ENCODE results near the gene NOP10. TPM values are rescaled to one million over a fixed set of nuclear protein-coding genes. Genes with fewer than 3 reads are reported as not detected.
"Not testable (repeated sequence)": the region's sequence is repeated elsewhere in the genome, so short reads cannot be mapped to it uniquely, and the experiment has no call there.

Gene NOP10
- total RNA-seq, 2 donors from 2014 or later: 193 to 207 TPM

DNA sequence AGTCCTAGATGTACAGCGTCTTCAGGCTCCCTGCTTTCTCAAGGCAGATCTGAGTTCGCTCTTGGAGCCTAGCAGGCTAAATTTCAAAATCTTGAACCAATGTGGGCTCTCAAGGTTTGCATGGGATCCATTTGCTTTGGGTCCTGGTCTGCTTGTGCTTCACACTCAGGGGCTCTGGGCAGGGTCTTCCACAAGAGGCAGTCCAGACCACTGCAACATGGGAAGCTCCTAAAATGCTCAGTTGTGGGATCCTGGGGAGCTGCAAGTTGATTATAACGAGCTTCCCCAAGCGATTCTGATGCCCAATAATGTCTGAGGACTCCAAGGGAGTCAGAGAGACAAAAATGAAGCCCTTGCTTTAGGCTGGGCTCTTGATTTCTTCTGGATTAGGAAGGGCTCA is 6.8 kb upstream of the NOP10 start:
- H3K4me3 ChIP-seq (ENCODE audit: low read length): no peak overlapping the region
- no peak for DNase-seq
- no peaks in the 10 kb centered on the region for H3K36me3 ChIP-seq (ENCODE audit: control insufficient read depth, insufficient read depth, low read length)
- no peaks in the 10 kb centered on the region for H3K9me3 ChIP-seq (ENCODE audit: control insufficient read depth, low read length)
- H3K36me3 Mint-ChIP-seq (ENCODE audit: low read depth): peaks cover 3% of the 10 kb centered on the region
- H3K27me3 Mint-ChIP-seq (ENCODE audit: insufficient read depth): peaks cover 4% of the 10 kb centered on the region
- no peaks in the 10 kb centered on the region for H3K27me3 ChIP-seq (ENCODE audit: control insufficient read depth, insufficient read depth, low read length, poor library complexity, severe bottlenecking)
- no peaks in the 10 kb centered on the region for H3K9me3 Mint-ChIP-seq
- TF ChIP-seq, protein P1, sequence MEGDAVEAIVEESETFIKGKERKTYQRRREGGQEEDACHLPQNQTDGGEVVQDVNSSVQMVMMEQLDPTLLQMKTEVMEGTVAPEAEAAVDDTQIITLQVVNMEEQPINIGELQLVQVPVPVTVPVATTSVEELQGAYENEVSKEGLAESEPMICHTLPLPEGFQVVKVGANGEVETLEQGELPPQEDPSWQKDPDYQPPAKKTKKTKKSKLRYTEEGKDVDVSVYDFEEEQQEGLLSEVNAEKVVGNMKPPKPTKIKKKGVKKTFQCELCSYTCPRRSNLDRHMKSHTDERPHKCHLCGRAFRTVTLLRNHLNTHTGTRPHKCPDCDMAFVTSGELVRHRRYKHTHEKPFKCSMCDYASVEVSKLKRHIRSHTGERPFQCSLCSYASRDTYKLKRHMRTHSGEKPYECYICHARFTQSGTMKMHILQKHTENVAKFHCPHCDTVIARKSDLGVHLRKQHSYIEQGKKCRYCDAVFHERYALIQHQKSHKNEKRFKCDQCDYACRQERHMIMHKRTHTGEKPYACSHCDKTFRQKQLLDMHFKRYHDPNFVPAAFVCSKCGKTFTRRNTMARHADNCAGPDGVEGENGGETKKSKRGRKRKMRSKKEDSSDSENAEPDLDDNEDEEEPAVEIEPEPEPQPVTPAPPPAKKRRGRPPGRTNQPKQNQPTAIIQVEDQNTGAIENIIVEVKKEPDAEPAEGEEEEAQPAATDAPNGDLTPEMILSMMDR (conservative IDR thresholded peaks at IDR 0.05): no peak
- H3K4me1 ChIP-seq (ENCODE audit: control insufficient read depth, insufficient read depth, low read length): peaks cover 9% of the 10 kb centered on the region
- no peak overlapping the region for H3K9ac ChIP-seq (ENCODE audit: extremely low read depth, low read length, poor library complexity, severe bottlenecking)
- WGBS, 2 experiments (ENCODE audit: insufficient coverage in 1 of 2, insufficient read length in 1 of 2): 89 to 96% methylated on average over 4 of the region's 4 CpGs
- H3K4me3 Mint-ChIP-seq: no peak overlapping the region
- no peak overlapping the region for H3K27ac ChIP-seq (ENCODE audit: low read depth, low read length)
- H3K4me1 Mint-ChIP-seq: peaks cover 27% of the 10 kb centered on the region
- no peak overlapping the region for H3K27ac Mint-ChIP-seq

DNA sequence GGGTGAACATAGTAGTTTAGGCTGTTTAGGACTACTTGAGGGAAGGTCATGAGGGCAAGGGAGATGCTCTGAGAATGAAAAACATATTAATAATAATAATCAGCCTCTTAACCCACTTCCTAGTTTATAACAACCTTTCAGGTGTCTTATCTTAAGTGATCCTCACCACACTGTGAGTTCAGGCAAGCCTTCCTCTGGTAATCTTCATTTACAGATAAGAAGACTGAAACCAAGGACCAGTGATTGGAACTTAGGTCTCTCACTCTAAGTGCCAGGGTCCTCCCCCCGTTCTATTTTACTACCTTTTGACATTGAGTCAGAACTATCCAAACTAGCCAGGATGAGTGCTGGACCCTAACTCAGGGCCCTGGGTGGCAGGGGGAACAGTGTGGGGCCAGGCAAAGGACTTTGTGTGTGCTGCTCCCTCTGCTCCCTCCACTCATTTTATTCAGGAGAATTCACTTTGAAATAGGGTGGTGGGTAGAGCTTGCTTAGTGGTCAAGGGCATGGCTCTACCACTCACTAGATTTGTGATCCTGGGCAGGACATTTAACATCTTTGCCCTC is 5.9 kb upstream of the NOP10 start:
- H3K27me3 Mint-ChIP-seq (ENCODE audit: insufficient read depth): peaks cover 4% of the 10 kb centered on the region
- DNase-seq: no peak
- 73 to 83% methylated on average over 1 of the region's 1 CpG for WGBS, 2 experiments (ENCODE audit: insufficient coverage in 1 of 2, insufficient read length in 1 of 2)
- H3K9me3 Mint-ChIP-seq: no peaks in the 10 kb centered on the region
- Histone ChIP-seq H3K9ac (ENCODE audit: extremely low read depth, low read length, poor library complexity, severe bottlenecking) (no peak overlapping the region), H3K36me3 (ENCODE audit: control insufficient read depth, insufficient read depth, low read length) (no peaks in the 10 kb centered on the region), H3K27ac (ENCODE audit: low read depth, low read length) (no peak overlapping the region), H3K4me3 (ENCODE audit: low read length) (no peak overlapping the region), H3K9me3 (ENCODE audit: control insufficient read depth, low read length) (no peaks in the 10 kb centered on the region), H3K4me1 (ENCODE audit: control insufficient read depth, insufficient read depth, low read length) (peaks cover 9% of the 10 kb centered on the region), H3K27me3 (ENCODE audit: control insufficient read depth, insufficient read depth, low read length, poor library complexity, severe bottlenecking) (no peaks in the 10 kb centered on the region)
- no peak overlapping the region for H3K27ac Mint-ChIP-seq
- H3K4me3 Mint-ChIP-seq: no peak overlapping the region
- H3K36me3 Mint-ChIP-seq (ENCODE audit: low read depth): peaks cover 3% of the 10 kb centered on the region
- TF ChIP-seq, protein P1 (conservative IDR thresholded peaks at IDR 0.05): no peak
- peaks cover 27% of the 10 kb centered on the region for H3K4me1 Mint-ChIP-seq

DNA sequence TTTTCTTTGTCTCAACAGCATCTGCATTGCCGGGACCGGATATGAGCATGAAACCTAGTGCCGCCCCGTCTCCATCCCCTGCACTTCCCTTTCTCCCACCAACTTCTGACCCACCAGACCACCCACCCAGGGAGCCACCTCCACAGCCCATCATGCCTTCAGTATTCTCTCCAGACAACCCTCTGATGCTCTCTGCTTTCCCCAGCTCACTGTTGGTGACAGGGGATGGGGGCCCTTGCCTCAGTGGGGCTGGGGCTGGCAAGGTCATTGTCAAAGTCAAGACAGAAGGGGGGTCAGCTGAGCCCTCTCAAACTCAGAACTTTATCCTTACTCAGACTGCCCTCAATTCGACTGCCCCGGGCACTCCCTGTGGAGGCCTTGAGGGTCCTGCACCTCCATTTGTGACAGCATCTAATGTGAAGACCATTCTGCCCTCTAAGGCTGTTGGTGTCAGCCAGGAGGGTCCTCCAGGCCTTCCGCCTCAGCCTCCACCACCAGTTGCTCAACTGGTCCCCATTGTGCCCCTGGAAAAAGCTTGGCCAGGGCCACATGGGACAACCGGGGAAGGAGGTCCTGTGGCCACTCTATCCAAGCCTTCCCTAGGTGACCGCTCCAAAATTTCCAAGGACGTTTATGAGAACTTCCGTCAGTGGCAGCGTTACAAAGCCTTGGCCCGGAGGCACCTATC is 5.2 kb upstream of the NOP10 start:
- Mint-ChIP-seq H3K9me3 (no peaks in the 10 kb centered on the region), H3K36me3 (ENCODE audit: low read depth) (peaks cover 3% of the 10 kb centered on the region), H3K4me1 (peaks cover 27% of the 10 kb centered on the region), H3K4me3 (no peak overlapping the region), H3K27ac (no peak overlapping the region), H3K27me3 (ENCODE audit: insufficient read depth) (peaks cover 4% of the 10 kb centered on the region)
- peaks cover 9% of the 10 kb centered on the region for H3K4me1 ChIP-seq (ENCODE audit: control insufficient read depth, insufficient read depth, low read length)
- no peak for DNase-seq
- WGBS, 2 experiments (ENCODE audit: insufficient coverage in 1 of 2, insufficient read length in 1 of 2): 84 to 95% methylated on average over 3 to 13 of the region's 13 CpGs
- H3K27ac ChIP-seq (ENCODE audit: low read depth, low read length): no peak overlapping the region
- TF ChIP-seq, protein P1 (conservative IDR thresholded peaks at IDR 0.05): no peak
- no peak overlapping the region for H3K4me3 ChIP-seq (ENCODE audit: low read length)
- H3K36me3 ChIP-seq (ENCODE audit: control insufficient read depth, insufficient read depth, low read length): no peaks in the 10 kb centered on the region
- H3K9me3 ChIP-seq (ENCODE audit: control insufficient read depth, low read length): no peaks in the 10 kb centered on the region
- no peaks in the 10 kb centered on the region for H3K27me3 ChIP-seq (ENCODE audit: control insufficient read depth, insufficient read depth, low read length, poor library complexity, severe bottlenecking)
- no peak overlapping the region for H3K9ac ChIP-seq (ENCODE audit: extremely low read depth, low read length, poor library complexity, severe bottlenecking)

DNA sequence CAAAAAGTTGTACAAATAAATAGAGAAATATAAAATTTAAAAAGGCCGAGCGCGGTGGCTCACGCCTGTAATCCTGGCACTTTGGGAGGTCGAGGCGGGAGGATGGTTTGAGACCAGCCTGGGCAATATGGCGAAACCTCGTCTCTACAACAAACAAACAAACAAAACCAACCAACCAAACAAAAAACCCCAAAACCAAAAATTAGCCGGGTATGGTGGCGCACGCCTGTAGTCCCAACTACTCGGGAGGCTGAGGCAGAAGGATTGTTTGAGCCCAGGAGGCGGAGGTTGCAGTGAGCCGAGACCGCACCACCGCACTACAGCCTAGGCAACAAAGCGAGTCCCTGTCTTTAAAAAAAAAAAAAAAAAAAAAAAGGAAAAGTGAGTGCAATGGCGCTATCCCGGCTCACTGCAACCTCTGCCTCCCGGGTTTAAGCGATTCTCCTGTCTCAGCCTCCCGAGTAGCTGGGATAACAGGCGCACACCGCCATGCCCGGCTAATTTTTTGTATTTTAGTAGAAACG is 661 bp downstream of the NOP10 start:
- not testable (repeated sequence) for H3K4me1 ChIP-seq (ENCODE audit: control insufficient read depth, insufficient read depth, low read length); H3K9me3 Mint-ChIP-seq; H3K9me3 ChIP-seq (ENCODE audit: control insufficient read depth, low read length); H3K27me3 ChIP-seq (ENCODE audit: control insufficient read depth, insufficient read depth, low read length, poor library complexity, severe bottlenecking); H3K4me3 Mint-ChIP-seq; H3K27me3 Mint-ChIP-seq (ENCODE audit: insufficient read depth); H3K4me1 Mint-ChIP-seq; DNase-seq; H3K27ac ChIP-seq (ENCODE audit: low read depth, low read length)
- H3K9ac ChIP-seq (ENCODE audit: extremely low read depth, low read length, poor library complexity, severe bottlenecking): peak overlapping the region; percentile 88
- H3K4me3 ChIP-seq (ENCODE audit: low read length): peak overlapping the region; percentile 99
- Mint-ChIP-seq H3K36me3 (ENCODE audit: low read depth) (peaks cover 28% of the 10 kb centered on the region), H3K27ac (peak overlapping the region; percentile 81)
- H3K36me3 ChIP-seq (ENCODE audit: control insufficient read depth, insufficient read depth, low read length): peaks cover 30% of the 10 kb centered on the region
- 31 to 40% methylated on average over 10 to 26 of the region's 26 CpGs for WGBS, 2 experiments (ENCODE audit: insufficient coverage in 1 of 2, insufficient read length in 1 of 2)

All from endodermal cell (in vitro differentiated cells).